Activated CD8-positive, alpha-beta memory T cell treated with anti-CD3 and anti-CD28 coated beads for 48 hours (primary cell): Measurements from ENCODE around the gene SNRPA1.
"Not testable (repeated sequence)": the region's sequence is repeated elsewhere in the genome, so short reads cannot be mapped to it uniquely, and the experiment has no call there.

Experiments used
- DNase-seq, 3 experiments: peaks; one replicate each; pipeline ENCODE4 v3.0.0-alpha.2; 2020; ENCODE audit warnings: low read depth in 2 of 3, low spot score in 2 of 3

The SNRPA1 gene

GRCh38 chr15:101294731-101295606 is at the start of gene SNRPA1:
TSS of gene SNRPA1 (minus strand) at chr15:101295248. CDS start at chr15:101295178, 70 bp downstream.
- peak; percentile 94 to 98 (median 96) for DNase-seq

- DNase-seq: no peak
Measured at GRCh38 chr15:101342056-101342455, 47.0 kb upstream of the SNRPA1 start.

- DNase-seq: no peak
Measured at GRCh38 chr15:101338502-101339057, 43.5 kb upstream of the SNRPA1 start.

GRCh38 chr15:101337976-101338375 is 42.9 kb upstream of the SNRPA1 start:
- no peak for DNase-seq

GRCh38 chr15:101333907-101334789 is 39.1 kb upstream of the SNRPA1 start:
- DNase-seq: not testable (repeated sequence)

GRCh38 chr15:101332061-101332467 is 37.0 kb upstream of the SNRPA1 start:
- DNase-seq: no peak

GRCh38 chr15:101329867-101330380 is 34.9 kb upstream of the SNRPA1 start:
- DNase-seq: no peak

GRCh38 chr15:101329309-101329863 is 34.3 kb upstream of the SNRPA1 start:
- no peak for DNase-seq

GRCh38 chr15:101328001-101328400 is 33.0 kb upstream of the SNRPA1 start:
- no peak for DNase-seq

GRCh38 chr15:101327147-101327740 is 32.2 kb upstream of the SNRPA1 start:
- no peak for DNase-seq

- no peak for DNase-seq
Measured at GRCh38 chr15:101326462-101327146, 31.6 kb upstream of the SNRPA1 start.

GRCh38 chr15:101326026-101326315 is 30.9 kb upstream of the SNRPA1 start:
- DNase-seq: no peak

GRCh38 chr15:101325263-101326025 is 30.4 kb upstream of the SNRPA1 start:
- DNase-seq: no peak

GRCh38 chr15:101324524-101325177 is 29.6 kb upstream of the SNRPA1 start:
- no peak for DNase-seq

- DNase-seq: no peak
Measured at GRCh38 chr15:101323793-101324523, 28.9 kb upstream of the SNRPA1 start.

GRCh38 chr15:101322854-101323477 is 27.9 kb upstream of the SNRPA1 start:
- DNase-seq: no peak

- no peak for DNase-seq
Measured at GRCh38 chr15:101322016-101322695, 27.1 kb upstream of the SNRPA1 start.
